H1 (cell line): ENCODE measurements around the gene DTNB. TPM values are rescaled to one million over a fixed set of nuclear protein-coding genes. Genes with fewer than 3 reads are reported as not detected.

Source experiments
- CTCF ChIA-PET: fragments of 300-600 bp; sonication (Branson Sonifier 250); formaldehyde crosslinking; loops from one replicate; lab custom pipeline; 2021; ENCODE audit not compliant: partially characterized antibody; lab: Charles Lee
- POLR2A ChIA-PET: fragments of 300-600 bp; sonication (Branson Sonifier 250); formaldehyde crosslinking; loops from one replicate; lab custom pipeline; 2021; ENCODE audit warnings: inconsistent platforms; ENCODE audit not compliant: partially characterized antibody; lab: Charles Lee
- DNase-seq, 2 experiments: peaks; one replicate each; pipeline versions ENCODE4 v3.0.0 to v3.0.0-alpha.2; 2010 to 2022; ENCODE audit warnings: low spot score in 2 of 2, low read depth in 1 of 2, mixed read lengths in 1 of 2
- FAIRE-seq: peaks from 2 replicates; lab custom pipeline; 2011; peaks lifted over from hg19 to GRCh38; lab: Jason Lieb, UNC
- H2AFZ ChIP-seq: 2 replicates; pipeline ENCODE4 v1.8.1; 2012; ENCODE audit warnings: low read length, inconsistent platforms
- H2AK5ac ChIP-seq: 2 replicates; pipeline ENCODE4 v1.6.1; 2013; ENCODE audit warnings: low read depth, low read length
- H2BK120ac ChIP-seq: replicated peaks from 2 replicates; pipeline ENCODE3; 2013; ENCODE audit warnings: low read depth, low read length, inconsistent platforms
- H2BK12ac ChIP-seq: 2 replicates; pipeline ENCODE4 v1.6.1; 2013; ENCODE audit warnings: low read depth, low read length
- H2BK15ac ChIP-seq: 2 replicates; pipeline ENCODE4 v1.6.1; 2013; ENCODE audit warnings: low read length
- H2BK20ac ChIP-seq: 2 replicates; pipeline ENCODE4 v1.6.1; 2013; ENCODE audit warnings: low read length
- H2BK5ac ChIP-seq: 2 replicates; pipeline ENCODE4 v1.6.1; 2013; ENCODE audit warnings: low read depth, low read length
- H3K14ac ChIP-seq: 2 replicates; pipeline ENCODE4 v1.6.1; 2013; ENCODE audit warnings: inconsistent platforms; ENCODE audit not compliant: insufficient read length
- H3K18ac ChIP-seq: 2 replicates; pipeline ENCODE4 v1.6.1; 2013; ENCODE audit warnings: low read length; ENCODE audit errors: extremely low read depth
- H3K23ac ChIP-seq: 2 replicates; pipeline ENCODE4 v1.6.1; 2013; ENCODE audit warnings: inconsistent platforms; ENCODE audit not compliant: insufficient read length
- H3K23me2 ChIP-seq: 2 replicates; pipeline ENCODE4 v1.6.1; 2013; ENCODE audit warnings: low read depth, low read length
- H3K27ac ChIP-seq: 2 replicates; pipeline ENCODE4 v1.6.1; 2011; ENCODE audit warnings: low read depth, low read length, inconsistent platforms
- H3K27me3 ChIP-seq, 4 experiments: replicated peaks in 1 of 4; 1 replicate in 1 of 4; 2 replicates in 3 of 4; pipeline versions ENCODE4 v1.6.1 to v1.8.1; 2011 to 2013; ENCODE audit warnings: low read length in 3 of 4, mild to moderate bottlenecking in 3 of 4, inconsistent platforms in 2 of 4, mixed read lengths in 2 of 4, moderate library complexity in 1 of 4; ENCODE audit not compliant: control insufficient read depth in 3 of 4, insufficient read depth in 3 of 4; ENCODE audit errors: extremely low read depth in 1 of 4
- H3K36me3 ChIP-seq, 4 experiments: 2 replicates each; pipeline versions ENCODE4 v1.6.1 to v1.8.1; 2011 to 2013; ENCODE audit warnings: mild to moderate bottlenecking in 4 of 4, low read length in 3 of 4, moderate library complexity in 2 of 4, control low read depth in 1 of 4, inconsistent platforms in 1 of 4; ENCODE audit not compliant: insufficient read depth in 4 of 4, control insufficient read depth in 2 of 4
- H3K4ac ChIP-seq: replicated peaks from 2 replicates; pipeline ENCODE3; 2013; ENCODE audit warnings: low read length, low read depth, mixed read lengths, inconsistent platforms; ENCODE audit not compliant: insufficient read length
- H3K4me1 ChIP-seq, 4 experiments: replicated peaks in 1 of 4; 1 replicate in 1 of 4; 2 replicates in 3 of 4; pipeline versions ENCODE4 v1.6.1 to v1.8.1; 2011 to 2013; ENCODE audit warnings: low read length in 3 of 4, inconsistent platforms in 2 of 4, mixed read lengths in 1 of 4; ENCODE audit not compliant: insufficient read depth in 4 of 4, control insufficient read depth in 3 of 4
- H3K4me2 ChIP-seq, 2 experiments: 2 replicates each; pipeline versions ENCODE4 v1.6.1 to v1.8.1; 2011 to 2013; ENCODE audit warnings: low read depth in 2 of 2, low read length in 2 of 2, control low read depth in 1 of 2, inconsistent platforms in 1 of 2, mild to moderate bottlenecking in 1 of 2; ENCODE audit not compliant: insufficient read depth in 1 of 2
- H3K4me3 ChIP-seq, 4 experiments: fragments of 200-600, 300-600 bp in 1 of 4; sonication (generic), shearing (Covaris generic), sonication (Bioruptor Twin) in 1 of 4; 2 replicates each; pipeline versions ENCODE4 v1.5.1 to v1.8.1; 2011 to 2016; ENCODE audit warnings: low read length in 4 of 4, low read depth in 3 of 4, control low read depth in 2 of 4, inconsistent platforms in 2 of 4, mild to moderate bottlenecking in 2 of 4, mixed read lengths in 1 of 4, moderate library complexity in 1 of 4; ENCODE audit not compliant: insufficient read depth in 2 of 4; ENCODE audit errors: extremely low read depth in 1 of 4
- H3K56ac ChIP-seq: replicated peaks from 2 replicates; pipeline ENCODE3; 2013; ENCODE audit warnings: low read depth, mild to moderate bottlenecking, mixed read lengths, low read length, inconsistent platforms; ENCODE audit not compliant: insufficient read length
- H3K79me1 ChIP-seq: 2 replicates; pipeline ENCODE4 v1.6.1; 2013; ENCODE audit warnings: low read depth, low read length, control low read depth
- H3K79me2 ChIP-seq, 2 experiments: 2 replicates each; pipeline versions ENCODE4 v1.6.1 to v1.8.1; 2012 to 2013; ENCODE audit warnings: low read length in 2 of 2, mild to moderate bottlenecking in 2 of 2, inconsistent platforms in 1 of 2; ENCODE audit not compliant: insufficient read depth in 2 of 2, control insufficient read depth in 1 of 2
- H3K9ac ChIP-seq, 4 experiments: replicated peaks in 1 of 4; 1 replicate in 1 of 4; 2 replicates in 3 of 4; pipeline versions ENCODE4 v1.6.1 to v1.8.1; 2011 to 2013; ENCODE audit warnings: low read depth in 3 of 4, low read length in 3 of 4, control low read depth in 2 of 4, mild to moderate bottlenecking in 2 of 4, moderate library complexity in 2 of 4, inconsistent platforms in 1 of 4; ENCODE audit errors: extremely low read depth in 1 of 4
- H3K9me3 ChIP-seq, 2 experiments: 2 replicates each; pipeline versions ENCODE4 v1.6.1 to v1.8.1; 2012 to 2013; ENCODE audit warnings: mild to moderate bottlenecking in 2 of 2, moderate library complexity in 2 of 2, control low read depth in 1 of 2, inconsistent platforms in 1 of 2, low read depth in 1 of 2, low read length in 1 of 2, mixed read lengths in 1 of 2; ENCODE audit not compliant: insufficient read depth in 2 of 2
- H4K20me1 ChIP-seq, 2 experiments: replicated peaks in 1 of 2; 2 replicates each; pipeline versions ENCODE3 to v1.8.1; 2011 to 2013; ENCODE audit warnings: inconsistent platforms in 2 of 2, low read length in 2 of 2, mild to moderate bottlenecking in 1 of 2; ENCODE audit not compliant: insufficient read depth in 2 of 2, control insufficient read depth in 1 of 2
- H4K5ac ChIP-seq: 2 replicates; pipeline ENCODE4 v1.6.1; 2013; ENCODE audit warnings: low read length, low read depth, mixed read lengths, inconsistent platforms; ENCODE audit not compliant: insufficient read length
- H4K8ac ChIP-seq: 2 replicates; pipeline ENCODE4 v1.8.0; 2013; ENCODE audit warnings: mild to moderate bottlenecking, moderate library complexity, low read length, inconsistent platforms; ENCODE audit not compliant: insufficient read depth; ENCODE audit errors: extremely low read depth
- H4K91ac ChIP-seq: replicated peaks from 2 replicates; pipeline ENCODE3; 2013; ENCODE audit warnings: low read length, mixed read lengths, inconsistent platforms; ENCODE audit not compliant: insufficient read length
- ASH2L ChIP-seq: fragments of 200-600, 300-600 bp; sonication (generic); IDR thresholded peaks from one replicate; pipeline ENCODE4 v1.7.1; 2017; ENCODE audit warnings: low read length
- BACH1 ChIP-seq: IDR thresholded peaks from 2 replicates; pipeline ENCODE4 v1.6.1; 2012; ENCODE audit warnings: low read length, improper control_type of control experiment
- BCL11A ChIP-seq, 2 experiments: IDR thresholded peaks; one replicate each; pipeline ENCODE4 v1.6.1; 2011; ENCODE audit warnings: low read depth in 2 of 2, low read length in 2 of 2, mild to moderate bottlenecking in 2 of 2
- CEBPB ChIP-seq: IDR thresholded peaks from 2 replicates; pipeline ENCODE4 v1.6.1; 2012; ENCODE audit warnings: low read depth, low read length
- JUND ChIP-seq: IDR thresholded peaks from 2 replicates; pipeline ENCODE4 v1.6.1; 2011; ENCODE audit warnings: mild to moderate bottlenecking, improper control_type of control experiment, low read length
- KDM1A ChIP-seq: fragments of 200-600, 300-600 bp; sonication (generic); IDR thresholded peaks from 2 replicates; pipeline ENCODE4 v1.7.1; 2016; ENCODE audit warnings: mild to moderate bottlenecking, low read length, borderline replicate concordance
- MAX ChIP-seq: IDR thresholded peaks from 2 replicates; pipeline ENCODE4 v1.6.1; 2012; ENCODE audit warnings: inconsistent platforms
- SIRT6 ChIP-seq: IDR thresholded peaks from one replicate; pipeline ENCODE4 v1.7.1; 2012; ENCODE audit warnings: low read length, inconsistent platforms
- SIX5 ChIP-seq: IDR thresholded peaks from 2 replicates; pipeline ENCODE4 v1.6.1; 2011; ENCODE audit warnings: mild to moderate bottlenecking, low read depth, low read length
- SP4 ChIP-seq: IDR thresholded peaks from 2 replicates; pipeline ENCODE4 v1.6.1; 2012; ENCODE audit warnings: low read length, inconsistent platforms
- SUZ12 ChIP-seq: fragments of 200-600 bp; sonication (generic); IDR thresholded peaks from 2 replicates; pipeline ENCODE4 v1.6.1; 2012; ENCODE audit warnings: mild to moderate bottlenecking, inconsistent platforms, low read length, moderate library complexity, mixed read lengths
- TCF12 ChIP-seq: IDR thresholded peaks from 2 replicates; pipeline ENCODE4 v1.6.1; 2011; ENCODE audit warnings: low read depth, mild to moderate bottlenecking, low read length
- WGBS, 2 experiments: shearing (Covaris generic) in 1 of 2; methylation state at CpG; one replicate each; pipeline versions ENCODE4 v1.1.6 to v1.1.7; 2013 to 2015; ENCODE audit warnings: low lambda C conversion rate in 2 of 2, mixed read lengths in 2 of 2, inconsistent platforms in 1 of 2, low coverage in 1 of 2, missing lambda C conversion rate in 1 of 2; ENCODE audit not compliant: insufficient replicate concordance in 2 of 2, insufficient coverage in 1 of 2, insufficient read length in 1 of 2; ENCODE audit errors: extremely low coverage in 1 of 2, missing lambda C conversion rate in 1 of 2; 5-methylcytosine and 5-hydroxymethylcytosine counted together
- polyA plus RNA-seq, 7 experiments: library from polyadenylated mRNA; depleted of rRNA in 3 of 7; stranded (reverse) in 5 of 7; unstranded in 2 of 7; fragments of >200 nt in 5 of 7; fragments of 200-250 nt in 2 of 7; gene quantifications; 1 replicate in 5 of 7; 2 replicates in 1 of 7; 4 replicates in 1 of 7; pipeline versions ENCODE4 v1.2.1 to v1.2.3, GENCODE V29; 2011 to 2013; ENCODE audit warnings: missing spikeins in 2 of 7, mixed read lengths in 2 of 7
- total RNA-seq: library from RNA; stranded (reverse); fragmentation: NEBNext Ultra II Directional; extraction: Animal tissue kit (Norgen Biotek cat#: 25700); gene quantifications from 2 replicates; pipeline ENCODE4 v1.2.1, GENCODE V29; 2021
- TF ChIP-seq, protein P1 (sequence below): IDR thresholded peaks from 2 replicates; pipeline ENCODE4 v1.6.1; 2011; ENCODE audit warnings: low read depth, mild to moderate bottlenecking, low read length; ENCODE audit not compliant: insufficient read depth
- TF ChIP-seq, protein P2 (sequence below): IDR thresholded peaks from 2 replicates; pipeline ENCODE4 v1.6.1; 2011; ENCODE audit warnings: low read length, improper control_type of control experiment

DTNB gene
- total and polyA plus RNA-seq, 2 of the 8 experiments (the other 6 are each of a cell fraction or from before 2014, with no cell fraction given) = 39.6 to 49.5 TPM

DNA sequence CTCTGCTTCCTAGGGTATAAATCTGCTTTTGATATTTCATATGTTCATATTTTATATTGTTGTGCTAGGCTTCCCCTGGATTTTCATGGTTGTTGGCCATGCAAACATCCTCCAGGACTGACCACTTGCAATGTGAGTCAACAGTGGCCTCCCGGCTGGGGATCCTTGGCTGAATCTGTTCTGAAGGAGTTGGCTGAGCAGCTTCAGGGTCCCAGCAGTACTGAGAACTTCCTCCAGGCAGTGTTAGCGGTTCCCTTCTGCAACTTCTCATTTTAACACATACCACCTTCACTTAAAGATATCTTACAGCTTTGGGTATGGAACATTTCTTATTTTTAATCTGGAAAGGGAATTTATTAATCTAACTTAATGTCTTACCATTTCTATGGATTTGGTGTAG is 122.1 kb downstream of the DTNB start:
- H3K4ac ChIP-seq = no peak overlapping the region
- CTCF ChIA-PET = interaction anchor here (0.6 to 1.1 kb wide), 2 partner anchors 11 to 253 kb away, joined by 3 read pairs; no protein-coding TSS in a partner anchor
- no peaks in the 10 kb centered on the region for H3K9me3 ChIP-seq
- H2BK5ac ChIP-seq = no peak overlapping the region
- H2BK20ac ChIP-seq = no peak overlapping the region
- no peak overlapping the region for H3K56ac ChIP-seq
- no peak overlapping the region for H3K27ac ChIP-seq
- WGBS, 2 experiments = 94% methylated on average over 2 of the region's 2 CpGs; no CpG with 5 or more reads in 1 of the 2 experiments
- H3K4me1 ChIP-seq = no peaks in the 10 kb centered on the region
- no peaks in the 10 kb centered on the region for H3K23me2 ChIP-seq
- POLR2A ChIA-PET = no interaction called here
- no peak overlapping the region for H4K8ac ChIP-seq
- peaks cover 0 to 2% of the 10 kb centered on the region in 2 experiments for H4K20me1 ChIP-seq
- FAIRE-seq (no peak), DNase-seq (no peak)
- no peak overlapping the region for H3K4me3 ChIP-seq
- no peak overlapping the region for H4K5ac ChIP-seq
- no peak overlapping the region for H2AFZ ChIP-seq
- H3K79me2 ChIP-seq = no peaks in the 10 kb centered on the region
- no peak overlapping the region for H3K23ac ChIP-seq
- H3K14ac ChIP-seq = no peak overlapping the region
- TF ChIP-seq, protein P1, sequence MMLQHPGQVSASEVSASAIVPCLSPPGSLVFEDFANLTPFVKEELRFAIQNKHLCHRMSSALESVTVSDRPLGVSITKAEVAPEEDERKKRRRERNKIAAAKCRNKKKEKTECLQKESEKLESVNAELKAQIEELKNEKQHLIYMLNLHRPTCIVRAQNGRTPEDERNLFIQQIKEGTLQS = no peak
- TF ChIP-seq JUND (no peak), SIX5 (no peak), SP4 (no peak), SUZ12 (no peak), BACH1 (no peak), MAX (no peak), BCL11A (IDR thresholded peaks at IDR 0.05; ENCODE audit: low read depth in 2 of 2, low read length in 2 of 2) (no peak), KDM1A (no peak), SIRT6 (no peak), ASH2L (no peak), CEBPB (no peak), TCF12 (no peak)
- TF ChIP-seq, protein P2, sequence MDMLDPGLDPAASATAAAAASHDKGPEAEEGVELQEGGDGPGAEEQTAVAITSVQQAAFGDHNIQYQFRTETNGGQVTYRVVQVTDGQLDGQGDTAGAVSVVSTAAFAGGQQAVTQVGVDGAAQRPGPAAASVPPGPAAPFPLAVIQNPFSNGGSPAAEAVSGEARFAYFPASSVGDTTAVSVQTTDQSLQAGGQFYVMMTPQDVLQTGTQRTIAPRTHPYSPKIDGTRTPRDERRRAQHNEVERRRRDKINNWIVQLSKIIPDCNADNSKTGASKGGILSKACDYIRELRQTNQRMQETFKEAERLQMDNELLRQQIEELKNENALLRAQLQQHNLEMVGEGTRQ = no peak
- H3K4me2 ChIP-seq = no peak overlapping the region
- H2BK12ac ChIP-seq = no peak overlapping the region
- no peaks in the 10 kb centered on the region for H3K36me3 ChIP-seq
- no peak overlapping the region for H3K18ac ChIP-seq
- H2BK15ac ChIP-seq = no peak overlapping the region
- no peak overlapping the region for H3K9ac ChIP-seq
- H3K27me3 ChIP-seq = no peaks in the 10 kb centered on the region
- no peak overlapping the region for H2AK5ac ChIP-seq
- no peaks in the 10 kb centered on the region for H3K79me1 ChIP-seq
- no peak overlapping the region for H4K91ac ChIP-seq
- no peak overlapping the region for H2BK120ac ChIP-seq
